ENCODE data around the gene C11orf68. TPM values are rescaled to one million over a fixed set of nuclear protein-coding genes. Genes with fewer than 3 reads are reported as not detected.
A peak's percentile ranks its signal among the peaks of the same experiment; 100 is the strongest.
"Not testable (repeated sequence)": the region's sequence is repeated elsewhere in the genome, so short reads cannot be mapped to it uniquely, and the experiment has no call there.

The C11orf68 gene
- total RNA-seq, 1 donor: 44.8 TPM

GRCh38 chr11:65898656-65899355, 20.1 kb downstream of the C11orf68 start:
- peak overlapping the region; percentile 87 for H3K4me3 ChIP-seq (ENCODE audit: low read depth, low read length)
- peak; percentile 58 for DNase-seq (ENCODE audit: low read depth)
- TF ChIP-seq CTCF (IDR thresholded peaks at IDR 0.05; ENCODE audit: insufficient read depth, low read length): no peak

GRCh38 chr11:65897020-65897471, 21.8 kb downstream of the C11orf68 start:
- TF ChIP-seq CTCF (IDR thresholded peaks at IDR 0.05; ENCODE audit: insufficient read depth, low read length): no peak
- H3K4me3 ChIP-seq (ENCODE audit: low read depth, low read length): peak overlapping the region; percentile 14
- DNase-seq (ENCODE audit: low read depth): peak; percentile 49

- TF ChIP-seq CTCF (IDR thresholded peaks at IDR 0.05; ENCODE audit: insufficient read depth, low read length): no peak
- DNase-seq (ENCODE audit: low read depth): no peak
- H3K4me3 ChIP-seq (ENCODE audit: low read depth, low read length): peak overlapping the region; percentile 14
These were observed 22.5 kb downstream of the C11orf68 start for GRCh38 chr11:65896034-65896999.

GRCh38 chr11:65895482-65895981, 23.3 kb downstream of the C11orf68 start:
- no peak for DNase-seq (ENCODE audit: low read depth)
- no peak overlapping the region for H3K4me3 ChIP-seq (ENCODE audit: low read depth, low read length)

GRCh38 chr11:65894034-65894591, 24.7 kb downstream of the C11orf68 start:
- no peak for DNase-seq (ENCODE audit: low read depth)
- no peak for TF ChIP-seq CTCF (IDR thresholded peaks at IDR 0.05; ENCODE audit: insufficient read depth, low read length)
- no peak overlapping the region for H3K4me3 ChIP-seq (ENCODE audit: low read depth, low read length)

More at GRCh38 chr11:65895482-65895981, 23.3 kb downstream of the C11orf68 start:
- no peak for TF ChIP-seq CTCF (IDR thresholded peaks at IDR 0.05; ENCODE audit: insufficient read depth, low read length)

- no peak for TF ChIP-seq CTCF (IDR thresholded peaks at IDR 0.05; ENCODE audit: insufficient read depth, low read length)
- peak overlapping the region; percentile 81 for H3K4me3 ChIP-seq (ENCODE audit: low read depth, low read length)
- DNase-seq (ENCODE audit: low read depth): no peak
These were observed 26.1 kb downstream of the C11orf68 start for GRCh38 chr11:65892661-65893317.

GRCh38 chr11:65892137-65892540, 26.7 kb downstream of the C11orf68 start:
- H3K4me3 ChIP-seq (ENCODE audit: low read depth, low read length): peak overlapping the region; percentile 81
- DNase-seq (ENCODE audit: low read depth): not testable (repeated sequence)

All from fibroblast of the aortic adventitia (primary cell).